Neural crest cell (in vitro differentiated cells): ENCODE results near the gene LRTM1. TPM values are rescaled to one million over a fixed set of nuclear protein-coding genes. Genes with fewer than 3 reads are reported as not detected.

Experiments
- DNase-seq: peaks from one replicate; pipeline ENCODE4 v3.0.0; 2021; ENCODE audit warnings: low read depth, mixed read lengths, low spot score
- H3K27ac Mint-ChIP-seq: one replicate; pipeline ENCODE4 v1.8.0; 2021; ENCODE audit warnings: mild to moderate bottlenecking, mixed read lengths; ENCODE audit not compliant: unreplicated experiment
- H3K27me3 Mint-ChIP-seq: 2 replicates; pipeline ENCODE4 v1.8.0; 2021; ENCODE audit warnings: low read depth, mild to moderate bottlenecking, mixed read lengths
- H3K36me3 Mint-ChIP-seq: 2 replicates; pipeline ENCODE4 v1.8.0; 2021; ENCODE audit warnings: low read depth, mild to moderate bottlenecking, mixed read lengths
- H3K4me1 Mint-ChIP-seq: 2 replicates; pipeline ENCODE4 v1.8.0; 2021; ENCODE audit warnings: mixed read lengths
- H3K4me3 Mint-ChIP-seq: one replicate; pipeline ENCODE4 v1.8.0; 2021; ENCODE audit warnings: mild to moderate bottlenecking, mixed read lengths
- H3K9me3 Mint-ChIP-seq: 2 replicates; pipeline ENCODE4 v1.8.0; 2021; ENCODE audit warnings: mixed read lengths
- total RNA-seq: library from RNA; stranded (reverse); gene quantifications from 2 replicates; pipeline ENCODE4 v1.2.1, GENCODE V29; 2021
- TF ChIP-seq, protein P1 (sequence below): fragments of 200-600 bp; sonication (generic); conservative IDR thresholded peaks from 2 replicates; pipeline ENCODE4 v1.5.0; 2021; ENCODE audit warnings: antibody characterized with exemption, mild to moderate bottlenecking

Gene LRTM1
- total RNA-seq, 1 donor from 2014 or later, result not detected

DNA sequence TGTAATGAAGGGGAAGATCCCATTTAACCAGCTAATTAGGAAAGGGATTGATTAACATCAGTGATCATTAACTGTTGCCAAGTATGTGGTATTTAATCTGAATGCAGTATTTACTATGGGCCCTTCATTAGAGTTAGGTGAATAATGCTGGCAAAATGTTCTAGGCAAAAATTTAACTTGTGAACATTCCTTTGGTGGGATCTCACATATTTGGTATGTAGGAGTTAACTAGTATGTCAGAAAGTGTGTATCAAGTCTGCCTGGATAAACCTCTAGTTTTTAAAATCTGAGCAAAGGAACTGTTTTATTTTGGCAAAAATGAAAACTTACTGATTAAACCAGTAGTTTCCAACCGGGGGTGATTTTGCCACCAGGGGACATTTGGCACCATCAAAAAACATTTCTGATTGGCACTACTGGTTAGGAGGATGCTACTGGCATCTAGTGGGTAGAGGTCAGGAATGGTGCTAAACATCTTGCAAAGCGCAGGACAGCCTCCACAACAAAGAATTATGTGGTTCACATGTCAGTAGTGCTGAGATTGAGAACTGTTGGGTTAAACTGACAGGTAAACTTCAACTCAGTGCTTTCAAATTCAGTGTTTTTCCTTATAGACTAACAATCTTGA lies 22.5 kb downstream of the LRTM1 start:
- Mint-ChIP-seq H3K27ac (no peak overlapping the region), H3K27me3 (no peaks in the 10 kb centered on the region), H3K36me3 (no peaks in the 10 kb centered on the region), H3K4me3 (no peak overlapping the region), H3K9me3 (peaks cover 3% of the 10 kb centered on the region), H3K4me1 (peaks cover 13% of the 10 kb centered on the region)
- TF ChIP-seq, protein P1, sequence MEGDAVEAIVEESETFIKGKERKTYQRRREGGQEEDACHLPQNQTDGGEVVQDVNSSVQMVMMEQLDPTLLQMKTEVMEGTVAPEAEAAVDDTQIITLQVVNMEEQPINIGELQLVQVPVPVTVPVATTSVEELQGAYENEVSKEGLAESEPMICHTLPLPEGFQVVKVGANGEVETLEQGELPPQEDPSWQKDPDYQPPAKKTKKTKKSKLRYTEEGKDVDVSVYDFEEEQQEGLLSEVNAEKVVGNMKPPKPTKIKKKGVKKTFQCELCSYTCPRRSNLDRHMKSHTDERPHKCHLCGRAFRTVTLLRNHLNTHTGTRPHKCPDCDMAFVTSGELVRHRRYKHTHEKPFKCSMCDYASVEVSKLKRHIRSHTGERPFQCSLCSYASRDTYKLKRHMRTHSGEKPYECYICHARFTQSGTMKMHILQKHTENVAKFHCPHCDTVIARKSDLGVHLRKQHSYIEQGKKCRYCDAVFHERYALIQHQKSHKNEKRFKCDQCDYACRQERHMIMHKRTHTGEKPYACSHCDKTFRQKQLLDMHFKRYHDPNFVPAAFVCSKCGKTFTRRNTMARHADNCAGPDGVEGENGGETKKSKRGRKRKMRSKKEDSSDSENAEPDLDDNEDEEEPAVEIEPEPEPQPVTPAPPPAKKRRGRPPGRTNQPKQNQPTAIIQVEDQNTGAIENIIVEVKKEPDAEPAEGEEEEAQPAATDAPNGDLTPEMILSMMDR, result no peak
- no peak for DNase-seq

DNA sequence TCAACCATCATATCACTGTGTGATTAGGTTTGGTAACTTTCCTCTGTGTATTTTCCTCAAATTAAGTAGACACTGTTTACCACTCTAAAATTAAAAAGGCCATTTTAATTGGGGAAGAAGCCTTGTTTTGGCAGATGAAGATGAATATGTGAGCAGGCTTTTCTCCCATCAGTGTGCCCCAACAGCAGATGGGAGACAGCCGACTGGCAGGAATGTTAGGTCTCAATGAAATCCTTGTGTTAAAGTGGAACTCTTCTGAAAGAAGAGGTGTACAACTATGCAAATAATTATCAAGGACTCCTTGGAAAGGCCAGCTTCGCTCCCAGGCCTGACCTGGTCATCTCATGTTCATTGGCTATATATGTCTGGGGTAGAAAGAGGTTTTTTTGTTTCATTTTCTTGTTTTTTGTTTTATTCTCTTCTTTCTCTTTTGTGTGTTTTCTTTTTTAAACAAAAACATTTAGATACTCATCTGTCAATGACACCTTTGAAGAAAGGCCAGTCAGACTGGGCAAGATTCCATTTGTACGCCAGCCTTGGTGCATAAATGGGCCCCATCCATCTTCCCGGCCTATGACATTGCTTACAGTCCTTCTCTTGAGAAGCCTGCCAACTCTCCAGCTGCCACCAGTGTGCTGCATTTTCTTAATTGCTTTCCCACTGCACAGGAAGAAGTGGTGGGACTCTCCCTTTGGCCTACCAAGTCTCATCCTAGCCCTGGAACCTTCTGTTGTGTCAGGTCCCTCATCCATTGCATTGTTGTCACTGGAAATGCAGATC lies 25.8 kb downstream of the LRTM1 start:
- H3K4me1 Mint-ChIP-seq, result peaks cover 27% of the 10 kb centered on the region
- no peak for DNase-seq
- no peaks in the 10 kb centered on the region for H3K9me3 Mint-ChIP-seq
- H3K27ac Mint-ChIP-seq, result no peak overlapping the region
- H3K4me3 Mint-ChIP-seq, result no peak overlapping the region
- H3K27me3 Mint-ChIP-seq, result no peaks in the 10 kb centered on the region
- no peaks in the 10 kb centered on the region for H3K36me3 Mint-ChIP-seq
- TF ChIP-seq, protein P1, result no peak

DNA sequence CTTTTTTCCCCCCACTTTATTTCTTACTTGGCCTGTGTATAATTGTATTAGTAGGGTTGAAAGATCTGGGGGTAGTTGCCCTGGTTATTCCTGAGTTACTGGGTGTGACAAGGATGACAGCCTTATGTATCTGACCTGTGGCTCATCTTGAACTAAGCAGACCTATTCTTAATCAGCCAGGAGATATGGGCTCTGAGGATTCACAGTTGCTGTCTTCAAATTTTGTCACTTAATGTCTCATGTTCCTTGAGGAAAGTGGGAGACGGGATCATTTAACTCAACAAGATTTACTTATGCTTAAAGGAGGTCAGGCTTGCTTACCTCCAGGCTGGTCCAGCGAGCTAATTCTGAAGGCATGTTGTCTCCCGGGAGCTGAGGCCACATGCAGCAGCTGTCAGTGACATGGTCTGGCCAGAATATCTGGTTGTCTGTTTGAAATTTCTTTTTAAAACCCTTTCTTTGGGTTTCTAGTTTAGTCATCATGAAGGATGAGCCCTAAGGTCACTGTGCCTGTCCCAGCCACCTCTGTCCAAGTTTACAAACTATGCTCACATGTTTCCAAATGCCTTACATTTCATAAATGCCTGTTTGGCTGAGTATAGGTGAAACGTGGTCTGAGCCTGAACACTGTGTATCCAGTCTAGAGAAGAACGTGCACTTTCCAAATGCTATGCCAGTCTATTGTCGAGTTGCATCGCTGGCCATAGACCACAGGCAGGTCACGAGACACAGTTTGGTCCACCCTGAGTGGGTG lies 26.8 kb downstream of the LRTM1 start:
- H3K27me3 Mint-ChIP-seq, result no peaks in the 10 kb centered on the region
- TF ChIP-seq, protein P1, result no peak
- H3K9me3 Mint-ChIP-seq, result no peaks in the 10 kb centered on the region
- no peaks in the 10 kb centered on the region for H3K36me3 Mint-ChIP-seq
- no peak for DNase-seq
- H3K4me3 Mint-ChIP-seq, result no peak overlapping the region
- peaks cover 27% of the 10 kb centered on the region for H3K4me1 Mint-ChIP-seq
- H3K27ac Mint-ChIP-seq, result no peak overlapping the region

DNA sequence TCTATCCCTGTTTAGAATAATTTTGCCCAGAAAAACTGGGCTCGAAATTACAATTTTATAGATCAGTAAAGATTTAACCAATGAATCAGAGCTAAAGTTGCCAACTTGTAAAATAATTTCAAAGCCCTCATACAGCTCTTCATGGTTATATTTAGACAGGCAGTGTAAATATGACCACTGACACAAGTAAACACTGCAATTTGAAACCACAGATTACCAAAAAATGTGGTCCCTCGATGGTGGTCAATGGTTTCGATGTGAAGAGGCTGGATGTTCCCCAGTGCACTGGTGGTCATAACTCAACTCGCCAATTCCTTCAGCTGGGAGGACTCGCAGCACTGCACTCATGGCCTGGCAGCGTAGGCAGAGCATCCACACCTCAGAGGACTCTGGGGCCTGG lies 28.6 kb downstream of the LRTM1 start:
- no peaks in the 10 kb centered on the region for H3K9me3 Mint-ChIP-seq
- no peak overlapping the region for H3K4me3 Mint-ChIP-seq
- H3K27me3 Mint-ChIP-seq, result no peaks in the 10 kb centered on the region
- H3K36me3 Mint-ChIP-seq, result no peaks in the 10 kb centered on the region
- no peak for DNase-seq
- TF ChIP-seq, protein P1, result no peak
- no peak overlapping the region for H3K27ac Mint-ChIP-seq
- H3K4me1 Mint-ChIP-seq, result peaks cover 27% of the 10 kb centered on the region

DNA sequence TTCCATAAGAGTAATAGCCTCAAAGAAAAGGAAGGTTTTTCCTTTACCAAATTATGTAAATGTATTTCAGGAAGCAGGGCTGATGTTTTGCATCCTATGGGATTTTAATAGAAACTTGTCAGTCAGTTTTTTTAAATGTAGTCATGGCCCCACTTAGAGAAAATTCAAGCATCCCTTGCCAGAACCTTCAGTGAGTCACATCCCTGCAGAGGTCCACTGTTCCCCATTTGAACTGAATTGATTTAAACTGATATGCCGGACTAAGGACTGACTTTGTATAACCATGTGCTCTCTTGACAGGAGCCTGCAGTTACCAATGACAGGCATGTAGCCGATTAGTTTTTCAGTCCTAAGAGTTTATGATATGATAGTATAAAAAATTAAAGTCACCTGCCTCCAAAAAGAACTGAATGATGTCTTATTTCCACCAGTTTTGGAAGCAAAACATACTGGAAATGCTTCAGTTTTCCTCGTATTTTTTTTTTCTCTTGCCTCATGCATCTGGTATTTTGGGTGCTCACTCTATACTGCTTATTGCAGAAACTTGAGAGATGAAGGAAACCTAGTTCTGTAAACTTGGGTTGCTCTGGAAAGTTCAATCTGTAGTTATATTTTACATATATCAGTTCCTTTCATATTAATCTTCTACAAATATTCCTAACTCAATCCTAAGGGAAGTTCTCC lies 30.7 kb downstream of the LRTM1 start:
- TF ChIP-seq, protein P1, result no peak
- no peak overlapping the region for H3K4me3 Mint-ChIP-seq
- no peaks in the 10 kb centered on the region for H3K36me3 Mint-ChIP-seq
- no peak for DNase-seq
- H3K9me3 Mint-ChIP-seq, result no peaks in the 10 kb centered on the region
- H3K27ac Mint-ChIP-seq, result no peak overlapping the region
- no peaks in the 10 kb centered on the region for H3K27me3 Mint-ChIP-seq
- peaks cover 28% of the 10 kb centered on the region for H3K4me1 Mint-ChIP-seq
